T follicular helper cell (primary cell): Measurements from ENCODE around the gene TNFRSF8.
"Not testable (repeated sequence)": the region's sequence is repeated elsewhere in the genome, so short reads cannot be mapped to it uniquely, and the experiment has no call there.

Experiments
- DNase-seq: peaks from one replicate; pipeline ENCODE4 v3.0.0-alpha.2; 2020; ENCODE audit warnings: low read depth
- total RNA-seq, 2 experiments: gene quantifications; one replicate each; lab custom pipeline; 2026; lab: John Stamatoyannopoulos, UW

Gene TNFRSF8
- total RNA-seq, result 0 to 8.3 reads per million in 2 experiments

DNA sequence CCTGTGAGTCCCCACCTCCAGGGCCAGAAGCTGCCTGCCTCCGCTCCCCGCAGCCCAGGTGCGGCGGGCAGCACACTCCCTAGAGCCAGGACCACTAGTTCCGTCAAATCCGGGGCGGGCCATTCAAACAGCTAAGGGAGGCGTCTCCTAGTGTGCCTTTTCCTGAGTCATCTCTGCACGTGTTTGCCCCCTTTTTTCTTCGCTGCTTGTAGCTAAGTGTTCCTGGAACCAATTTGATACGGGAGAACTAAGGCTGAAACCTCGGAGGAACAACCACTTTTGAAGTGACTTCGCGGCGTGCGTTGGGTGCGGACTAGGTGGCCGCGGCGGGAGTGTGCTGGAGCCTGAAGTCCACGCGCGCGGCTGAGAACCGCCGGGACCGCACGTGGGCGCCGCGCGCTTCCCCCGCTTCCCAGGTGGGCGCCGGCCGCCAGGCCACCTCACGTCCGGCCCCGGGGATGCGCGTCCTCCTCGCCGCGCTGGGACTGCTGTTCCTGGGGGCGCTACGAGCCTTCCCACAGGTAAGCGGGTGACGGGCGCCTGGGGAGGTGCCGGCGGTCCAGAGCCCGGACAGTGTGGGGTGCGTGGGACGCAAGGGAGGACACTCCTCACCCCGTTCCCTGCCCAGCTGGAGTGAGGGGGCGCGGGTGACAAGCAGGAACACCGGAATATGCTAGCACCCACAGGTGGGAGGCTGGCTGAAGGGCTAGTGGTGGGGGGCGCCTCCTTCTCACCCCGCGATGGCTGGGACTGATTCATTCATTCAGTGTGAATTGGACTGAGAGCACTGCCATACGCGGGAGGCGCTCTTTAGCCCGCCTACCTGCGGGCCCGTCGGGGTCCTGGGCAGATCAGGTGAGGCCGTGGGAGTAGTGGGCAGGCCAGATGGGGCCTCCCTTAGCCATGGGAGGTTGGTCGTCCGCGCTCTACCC, at the start of gene TNFRSF8:
TNFRSF8 (plus strand) TSS at position 163 of the 932 bp plus-strand sequence; CDS start at position 459, 296 bp downstream.
- no peak for DNase-seq

DNA sequence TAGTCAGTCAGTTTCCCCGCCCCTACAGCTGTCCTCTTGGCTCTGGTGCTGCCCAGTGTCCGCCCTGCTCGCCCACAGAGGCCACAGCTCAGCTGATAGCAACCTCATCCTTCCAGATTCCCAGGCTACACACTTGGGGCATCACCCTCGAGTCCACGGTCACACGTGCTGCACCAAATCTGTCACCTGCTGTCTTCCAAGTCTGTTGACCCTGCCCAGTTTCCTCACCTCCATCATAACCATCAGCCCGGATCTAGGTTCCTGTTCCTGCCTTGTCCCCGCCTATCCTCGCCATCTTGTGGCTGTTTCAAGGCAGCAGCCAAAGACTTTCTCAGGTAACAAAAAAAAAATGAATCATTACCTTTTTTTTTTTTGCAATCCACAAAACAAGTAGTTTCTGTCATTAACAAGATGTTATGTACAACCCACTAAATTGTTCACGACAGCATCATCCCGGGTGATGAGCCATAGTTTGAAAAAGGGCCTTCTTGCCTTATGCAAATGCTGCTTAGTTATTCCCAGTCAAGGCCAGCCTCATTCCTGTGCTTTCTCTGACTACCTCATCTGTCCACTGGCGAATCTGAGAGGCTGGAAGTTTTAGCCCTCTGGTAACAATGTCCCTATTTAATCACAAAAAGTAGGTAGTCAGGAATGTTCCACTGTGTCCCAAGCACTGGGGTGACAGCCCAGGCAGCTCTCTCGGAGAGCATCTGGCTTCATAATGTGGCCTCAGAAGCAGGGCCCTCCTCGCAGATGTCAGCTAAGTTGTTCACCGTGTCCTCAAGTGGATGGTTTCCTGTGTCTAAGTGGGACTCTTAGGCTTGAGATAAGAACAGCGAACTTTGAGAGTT, 48.7 kb upstream of the TNFRSF8 start:
- no peak for DNase-seq

DNA sequence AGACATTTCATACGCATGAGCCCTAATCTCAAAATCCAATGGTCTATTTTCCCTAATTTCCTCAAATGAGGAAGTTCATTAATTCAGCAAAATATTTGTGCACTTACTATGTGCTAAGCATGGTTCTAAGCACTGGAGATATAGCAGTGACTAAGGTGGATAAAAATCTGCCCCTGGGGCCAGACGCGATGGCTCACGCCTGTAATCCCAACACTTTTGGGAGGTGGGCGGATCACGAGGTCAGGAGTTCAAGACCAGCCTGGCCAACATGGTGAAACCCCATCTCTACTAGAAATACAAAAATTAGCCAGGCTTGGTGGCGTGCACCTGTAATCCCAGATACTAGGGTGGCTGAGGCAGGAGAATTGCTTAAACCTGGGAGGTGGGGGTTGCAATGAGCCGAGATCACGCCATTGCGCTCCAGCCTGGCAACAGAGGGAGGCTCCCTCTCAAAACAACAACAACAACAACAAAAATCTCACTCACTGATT, 48.1 kb upstream of the TNFRSF8 start:
- DNase-seq, result no peak

DNA sequence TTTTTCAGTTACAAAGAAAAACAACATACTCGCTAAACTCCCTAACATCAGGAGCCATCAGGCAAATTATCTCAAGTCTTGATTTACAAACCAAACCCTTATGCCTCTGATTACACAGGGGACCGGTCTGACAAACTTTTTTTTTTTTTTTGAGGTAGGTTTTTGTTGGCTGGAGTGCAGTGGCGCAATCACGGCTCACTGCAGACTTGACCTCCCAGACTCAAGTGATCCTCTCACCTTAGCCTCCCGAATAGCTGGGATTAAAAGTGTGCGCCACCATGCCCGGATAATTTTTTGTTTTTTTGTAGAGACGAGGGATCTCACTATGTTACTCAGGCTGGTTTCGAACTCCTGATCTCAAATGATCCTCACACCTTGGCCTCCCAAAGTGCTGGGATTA, 47.6 kb upstream of the TNFRSF8 start:
- DNase-seq, result no peak

DNA sequence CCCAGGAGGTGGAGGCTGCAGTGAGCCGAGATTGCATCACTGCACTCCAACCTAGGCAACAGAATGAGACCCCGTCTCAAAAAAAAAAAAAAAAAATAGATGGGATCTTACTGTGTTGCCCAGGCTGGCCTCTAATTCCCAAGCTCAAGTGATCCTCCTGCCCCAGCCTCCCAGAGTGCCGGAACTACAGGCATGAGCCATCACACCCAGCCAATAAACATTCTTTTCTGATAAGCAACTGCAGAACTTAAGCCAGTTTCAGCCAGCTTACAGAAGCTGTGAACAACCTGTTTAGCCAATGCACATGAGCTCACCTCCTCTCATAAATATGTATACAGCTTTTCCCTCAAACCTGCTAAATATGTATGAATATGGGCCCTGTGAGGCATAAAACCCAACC, 46.9 kb upstream of the TNFRSF8 start:
- DNase-seq, result no peak

DNA sequence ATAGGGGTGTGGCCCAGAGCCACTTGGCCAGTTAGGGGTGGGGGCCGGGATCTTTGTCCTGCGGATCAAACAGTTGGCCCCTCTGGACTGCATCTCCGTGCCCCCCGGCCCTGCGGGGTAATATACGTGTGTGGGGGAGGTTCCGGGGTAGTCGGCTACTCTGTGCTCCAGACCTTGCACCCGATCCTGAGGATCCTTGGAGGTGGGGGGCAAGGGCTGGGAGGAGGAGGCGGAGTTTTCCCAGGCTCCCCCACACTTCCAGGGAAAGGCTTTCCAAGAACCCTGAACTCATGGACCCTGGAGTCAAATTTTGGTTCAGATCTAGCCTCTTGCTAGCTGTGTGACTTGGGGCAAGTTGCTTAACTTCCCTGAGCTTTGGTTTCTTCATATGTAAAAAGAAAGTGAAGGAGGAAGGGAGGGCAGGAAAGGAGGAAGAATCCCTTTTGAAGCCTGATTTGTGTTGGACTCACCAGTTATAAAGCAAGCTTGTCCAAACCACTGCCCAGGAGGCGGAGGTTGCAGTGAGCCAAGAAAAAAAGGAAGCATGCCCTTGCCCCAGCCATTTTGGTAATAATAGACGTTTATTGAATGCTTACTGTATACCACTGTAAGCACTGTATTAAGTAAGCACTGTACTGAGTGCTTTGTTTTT, 43.1 kb upstream of the TNFRSF8 start:
- DNase-seq, result no peak

DNA sequence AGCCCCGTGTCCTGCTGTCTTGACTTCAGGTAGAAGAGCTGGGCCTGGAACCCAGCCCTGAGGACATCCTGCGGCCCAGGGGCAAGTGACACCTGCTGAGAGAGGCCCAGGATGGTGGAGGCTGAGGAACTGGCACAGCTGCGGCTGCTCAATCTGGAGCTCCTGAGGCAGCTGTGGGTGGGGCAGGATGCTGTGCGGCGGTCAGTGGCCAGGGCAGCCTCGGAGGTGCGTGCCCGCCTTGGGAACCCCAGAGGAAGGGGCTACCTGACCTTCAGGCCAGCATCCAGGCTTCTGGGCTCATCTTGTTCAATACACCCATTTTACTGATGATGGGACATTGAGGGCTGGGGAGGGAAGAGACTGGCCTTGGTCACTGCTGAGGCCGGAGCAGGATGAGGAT, 41.5 kb upstream of the TNFRSF8 start:
- no peak for DNase-seq

DNA sequence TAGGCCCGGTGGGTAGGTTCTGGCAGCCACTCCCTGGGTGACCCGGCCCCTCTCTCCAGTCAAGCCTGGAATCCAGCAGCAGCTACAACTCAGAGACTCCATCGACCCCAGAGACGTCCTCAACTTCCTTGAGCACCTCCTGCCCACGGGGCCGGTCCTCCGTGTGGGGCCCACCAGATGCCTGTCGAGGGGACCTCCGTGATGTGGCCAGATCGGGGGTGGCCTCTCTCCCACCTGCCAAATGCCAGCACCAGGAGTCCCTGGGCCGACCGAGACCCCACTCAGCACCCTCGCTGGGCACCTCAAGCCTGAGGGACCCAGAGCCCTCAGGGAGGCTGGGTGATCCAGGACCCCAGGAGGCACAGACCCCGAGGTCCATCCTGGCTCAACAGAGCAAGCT, 41.1 kb upstream of the TNFRSF8 start:
- no peak for DNase-seq

DNA sequence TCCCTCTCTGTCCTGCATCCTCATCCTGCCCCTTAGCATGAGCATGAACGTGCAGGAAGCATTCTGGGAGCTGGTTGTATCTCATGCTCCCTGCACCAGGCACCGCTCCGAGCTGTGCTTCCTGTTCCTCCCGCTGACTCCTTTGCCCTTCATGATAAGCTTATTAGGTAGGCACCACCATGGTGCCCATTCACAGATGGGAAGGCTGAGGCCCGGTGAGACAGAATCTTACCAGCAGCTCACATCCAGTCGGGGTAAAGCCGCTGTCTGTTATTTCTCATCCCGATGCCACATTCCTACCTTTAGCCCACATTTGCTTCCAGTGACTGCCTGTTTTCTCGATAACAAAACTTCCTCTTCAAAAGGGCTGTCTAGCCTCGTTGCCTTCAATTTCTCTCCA, 36.5 kb upstream of the TNFRSF8 start:
- DNase-seq, result no peak

DNA sequence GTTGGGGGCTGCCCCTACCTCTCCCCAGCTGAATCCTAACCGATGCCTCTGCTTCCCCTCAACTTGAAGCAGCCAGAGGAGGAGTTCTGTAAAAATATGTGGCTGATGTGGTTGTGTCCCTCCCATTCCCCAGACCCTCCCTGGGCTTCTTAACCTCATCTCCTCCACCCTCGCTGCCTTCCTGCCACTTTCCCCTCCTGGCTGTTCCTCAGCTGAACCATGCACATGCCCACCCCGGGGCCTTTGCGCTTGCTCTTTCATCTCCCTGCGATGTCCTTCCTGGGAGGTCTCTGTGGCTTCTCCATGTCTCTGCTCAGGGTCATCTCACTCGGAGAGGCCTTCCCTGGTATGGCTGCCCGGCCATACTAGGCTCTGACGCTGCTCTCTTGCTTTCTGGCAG, 34.9 kb upstream of the TNFRSF8 start:
- no peak for DNase-seq

DNA sequence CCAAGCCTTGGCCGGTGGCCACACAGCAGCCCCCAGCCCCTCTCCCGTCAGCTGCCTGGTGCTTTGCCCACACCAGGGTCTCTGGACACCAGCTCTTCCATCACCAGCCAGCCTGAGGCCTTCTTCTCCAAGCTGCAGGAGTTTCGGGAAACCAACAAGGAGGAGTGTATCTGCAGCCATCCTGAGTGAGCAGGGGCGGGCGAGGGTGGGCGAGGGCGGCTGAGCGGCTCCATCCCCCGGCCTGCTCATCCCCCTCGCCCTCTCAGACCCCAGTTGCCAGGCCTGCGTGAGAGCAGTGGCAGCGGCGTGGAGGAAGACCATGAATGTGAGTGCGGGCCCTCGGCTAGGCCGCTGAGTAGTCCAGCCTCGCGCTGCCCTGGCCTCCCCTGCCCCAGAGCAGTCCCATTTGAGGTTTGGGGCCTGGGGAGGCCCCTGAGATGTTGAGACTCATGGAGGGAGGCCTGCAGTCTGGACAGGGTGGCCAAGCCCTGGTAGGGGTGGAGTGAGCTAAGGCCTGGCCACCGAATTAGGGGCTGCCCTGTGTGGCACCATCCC, 34.1 kb upstream of the TNFRSF8 start:
- DNase-seq, result no peak

DNA sequence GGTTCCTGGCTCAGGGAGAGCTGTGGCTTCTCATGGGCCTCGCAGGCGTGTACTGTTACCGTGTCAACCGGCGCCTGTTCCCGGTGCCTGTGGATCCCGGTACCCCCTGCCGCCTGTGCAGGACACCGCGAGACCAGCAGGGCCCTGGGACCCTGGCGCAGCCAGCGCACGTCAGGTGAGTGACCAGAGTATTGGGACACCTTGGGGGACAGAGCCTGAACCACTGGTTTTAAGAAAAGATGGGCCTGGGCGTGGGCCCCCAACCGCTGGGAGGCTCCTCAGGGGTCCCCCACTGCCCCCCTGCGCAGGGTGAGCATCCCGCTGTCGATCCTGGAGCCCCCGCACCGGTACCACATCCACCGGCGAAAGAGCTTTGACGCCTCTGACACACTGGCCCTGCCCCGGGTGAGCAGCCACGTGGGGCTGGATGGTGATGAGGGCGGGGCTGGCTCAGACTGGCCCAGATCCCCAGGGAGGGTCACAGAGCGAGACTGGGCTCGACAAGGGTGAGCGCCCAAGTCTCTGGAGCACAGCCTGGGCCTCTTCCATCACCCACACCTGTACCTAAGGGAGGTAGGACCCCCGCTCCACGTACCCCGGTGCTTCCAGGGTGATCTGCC, 33.3 kb upstream of the TNFRSF8 start:
- no peak for DNase-seq

DNA sequence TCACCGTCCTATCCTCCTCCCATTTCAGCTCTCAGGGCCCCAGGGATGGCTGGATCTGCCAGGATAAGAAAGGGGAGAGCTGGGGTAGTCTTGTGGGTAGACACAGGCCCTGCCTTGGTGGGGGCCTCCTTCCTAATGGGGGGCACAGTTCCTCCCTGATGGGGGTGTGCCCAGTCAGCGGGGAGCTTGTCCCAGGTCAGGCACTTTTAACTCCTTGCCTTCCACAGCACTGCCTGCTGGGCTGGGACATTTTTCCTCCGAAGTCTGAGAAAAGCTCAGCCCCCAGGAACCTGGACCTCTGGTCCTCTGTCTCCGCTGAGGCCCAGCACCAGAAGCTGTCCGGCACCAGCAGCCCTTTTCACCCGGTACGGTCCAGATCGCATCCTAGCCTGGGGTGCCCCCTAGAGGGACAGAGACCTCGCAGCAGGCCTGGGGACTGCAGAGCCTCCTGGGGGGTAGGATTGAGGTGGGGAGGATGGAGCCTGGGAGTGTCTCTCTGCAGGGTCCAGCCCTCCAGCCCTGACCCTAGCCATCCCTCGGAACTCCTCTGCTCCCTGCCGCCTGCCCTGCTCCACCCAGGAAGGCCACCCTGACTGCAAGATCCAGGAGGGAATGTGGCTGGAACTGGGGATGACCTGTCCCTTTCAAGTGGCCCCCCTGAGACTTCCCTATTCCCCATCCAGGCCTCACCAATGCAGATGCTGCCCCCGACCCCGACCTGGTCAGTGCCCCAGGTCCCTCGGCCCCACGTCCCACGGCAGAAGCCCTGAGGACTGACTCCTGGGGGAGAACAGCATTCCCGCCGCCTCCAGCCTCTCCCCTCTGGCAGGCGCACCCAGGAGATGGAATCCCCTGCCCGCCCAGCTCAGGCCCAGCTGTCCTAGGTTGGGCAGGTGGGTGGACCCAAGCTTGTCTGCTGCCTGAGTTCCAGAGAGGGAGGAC, 31.8 kb upstream of the TNFRSF8 start:
- no peak for DNase-seq

DNA sequence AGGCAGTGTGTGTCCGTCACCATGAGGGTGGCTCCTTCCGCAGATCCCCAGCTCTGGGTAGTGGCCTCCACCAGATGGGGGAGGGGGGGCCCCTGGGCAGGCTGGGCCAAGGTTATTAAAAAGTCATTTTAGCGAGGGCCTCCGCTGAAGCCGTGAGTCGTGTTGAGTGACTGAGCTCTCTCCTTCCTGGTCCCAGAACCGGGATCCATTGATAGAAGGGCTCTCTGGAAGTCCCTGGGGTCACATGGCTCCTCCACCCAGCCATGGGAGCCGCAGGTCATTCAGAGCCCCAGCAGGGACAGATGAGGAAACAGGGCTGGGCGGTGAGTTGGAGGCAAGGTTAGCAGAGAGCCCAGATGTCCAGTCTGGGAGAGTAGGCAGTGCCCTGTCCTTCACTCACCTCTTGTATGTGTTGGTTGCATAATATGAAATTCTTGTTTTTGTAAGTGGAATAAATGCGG, 30.9 kb upstream of the TNFRSF8 start:
- DNase-seq, result no peak

DNA sequence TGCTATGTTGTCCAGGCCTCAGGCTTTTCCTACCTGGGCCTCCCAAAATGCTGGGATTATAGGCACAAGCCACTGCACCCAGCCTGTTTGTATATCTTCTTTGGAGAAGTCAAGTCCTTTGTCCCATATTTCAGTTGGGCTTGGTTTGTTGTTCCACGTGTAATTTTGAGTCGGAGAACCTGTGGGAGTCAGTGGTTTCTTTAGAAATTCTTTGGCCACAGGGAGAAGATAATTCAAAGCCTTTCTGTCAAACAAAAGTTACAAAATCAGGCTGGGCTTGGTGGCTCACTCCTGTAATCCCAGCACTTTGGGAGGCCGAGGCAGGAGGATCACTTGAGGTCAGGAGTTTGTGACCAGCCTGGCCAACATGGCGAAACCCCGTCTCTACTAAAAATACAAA, 29.7 kb upstream of the TNFRSF8 start:
- DNase-seq, result not testable (repeated sequence)

DNA sequence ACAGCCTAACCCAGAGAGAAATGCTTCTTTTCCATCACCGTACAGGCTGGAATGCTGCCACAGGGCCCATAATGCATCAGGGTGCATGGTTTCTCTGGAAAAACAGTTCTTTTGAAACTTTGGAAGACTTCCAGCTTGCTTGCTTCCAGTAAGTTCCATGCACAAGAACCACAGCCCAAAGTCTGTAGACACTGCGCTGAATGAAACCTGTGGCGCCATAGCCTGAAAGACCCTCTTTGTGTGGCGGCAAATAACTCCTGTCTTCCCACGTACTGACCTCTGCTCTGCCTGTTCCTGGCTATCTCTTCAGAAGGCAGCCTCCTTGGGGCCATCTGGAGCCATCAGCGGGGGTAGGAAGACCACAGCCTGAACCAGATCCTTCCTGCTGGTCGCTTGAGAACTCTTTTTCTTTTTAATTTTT, 28.7 kb upstream of the TNFRSF8 start:
- DNase-seq, result no peak

DNA sequence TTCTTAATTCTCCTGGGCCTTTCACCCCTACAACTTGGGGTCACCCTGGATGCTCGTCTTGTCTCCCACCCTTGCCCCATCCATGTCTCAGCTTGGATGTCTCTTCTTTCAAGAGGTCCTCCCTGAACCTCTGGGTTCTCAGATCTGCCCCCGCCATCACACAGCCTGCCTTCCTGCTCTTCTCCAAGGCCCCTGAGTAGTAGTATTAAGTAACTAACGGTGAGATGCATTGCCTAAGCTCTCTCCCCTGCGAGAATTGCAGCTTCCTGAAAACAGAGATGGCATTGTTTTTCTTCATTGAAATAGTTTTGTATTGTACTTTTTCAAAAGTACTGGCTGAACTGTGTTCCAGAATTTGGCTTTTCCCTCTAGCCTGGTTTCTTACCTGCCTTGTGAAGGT, 27.8 kb upstream of the TNFRSF8 start:
- no peak for DNase-seq

DNA sequence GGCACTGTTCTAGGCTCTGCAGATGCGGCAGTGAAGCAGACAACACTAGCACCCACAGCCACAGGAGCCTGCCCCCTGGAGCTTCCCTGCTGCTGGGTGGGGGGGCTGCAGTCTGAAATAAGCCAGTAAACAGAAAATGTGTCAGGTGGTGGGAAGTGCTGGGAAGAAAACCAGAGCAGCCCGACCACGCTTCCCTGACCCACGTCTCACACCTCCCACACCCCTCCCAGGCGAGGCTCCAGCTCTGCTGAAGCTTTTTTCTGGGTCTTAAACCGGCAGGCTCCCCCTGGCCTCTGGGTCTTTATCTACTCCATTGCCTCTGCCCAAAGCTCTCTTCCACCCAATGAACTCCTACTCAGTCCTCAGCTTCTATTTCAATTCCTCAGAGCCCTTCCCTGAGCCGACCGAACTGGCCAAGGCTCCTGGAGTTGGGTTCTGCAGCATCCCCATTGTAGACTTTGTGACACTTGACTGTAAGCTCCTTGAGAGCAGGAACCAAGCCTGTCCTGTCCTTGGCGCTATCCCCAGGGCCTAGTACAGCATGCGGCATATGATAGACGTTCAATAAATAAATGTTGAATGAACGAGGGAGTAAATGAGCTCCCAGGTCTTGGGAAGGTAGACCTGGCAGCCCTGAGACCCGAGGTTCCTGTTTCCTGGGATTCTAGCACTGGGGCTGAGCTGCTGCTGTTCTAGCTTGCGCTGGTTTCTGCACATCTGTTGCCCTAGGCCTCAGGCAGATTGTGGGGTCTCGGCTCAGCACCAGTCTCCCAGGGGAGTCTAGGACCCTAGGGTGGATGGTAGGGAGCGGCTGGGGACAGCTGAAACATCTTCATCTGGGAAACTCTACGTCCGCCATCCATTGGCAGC, 25.4 kb upstream of the TNFRSF8 start:
- no peak for DNase-seq
